Middle frontal gyrus (tissue), 1 donor: ENCODE data around the gene PDSS2.
"Not testable (repeated sequence)": the region's sequence is repeated elsewhere in the genome, so short reads cannot be mapped to it uniquely, and the experiment has no call there.

Source experiments
- DNase-seq: peaks from one replicate; pipeline ENCODE4 v3.0.0-alpha.2; 2015; ENCODE audit warnings: low spot score; ENCODE audit errors: extremely low spot score

PDSS2 gene

DNA sequence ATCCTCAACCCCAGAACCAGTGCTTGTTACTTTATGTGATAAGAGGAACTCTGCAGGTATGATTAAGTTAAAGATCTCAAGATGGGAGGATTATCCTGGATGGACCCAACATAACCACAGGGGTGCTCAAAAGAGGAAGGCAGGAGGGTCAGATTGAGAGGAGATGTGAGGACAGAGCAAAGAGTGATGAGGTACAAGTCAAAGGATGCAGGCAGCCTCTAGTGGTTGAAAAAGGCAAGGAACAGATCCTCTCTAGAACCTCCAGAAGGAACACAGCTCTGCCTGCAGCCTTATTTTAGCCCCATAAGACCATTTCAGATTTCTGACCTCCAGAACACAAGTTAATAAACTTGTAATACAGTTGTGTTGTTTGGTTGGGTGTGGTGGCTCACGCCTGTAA is 41.2 kb downstream of the PDSS2 start:
- no peak for DNase-seq

DNA sequence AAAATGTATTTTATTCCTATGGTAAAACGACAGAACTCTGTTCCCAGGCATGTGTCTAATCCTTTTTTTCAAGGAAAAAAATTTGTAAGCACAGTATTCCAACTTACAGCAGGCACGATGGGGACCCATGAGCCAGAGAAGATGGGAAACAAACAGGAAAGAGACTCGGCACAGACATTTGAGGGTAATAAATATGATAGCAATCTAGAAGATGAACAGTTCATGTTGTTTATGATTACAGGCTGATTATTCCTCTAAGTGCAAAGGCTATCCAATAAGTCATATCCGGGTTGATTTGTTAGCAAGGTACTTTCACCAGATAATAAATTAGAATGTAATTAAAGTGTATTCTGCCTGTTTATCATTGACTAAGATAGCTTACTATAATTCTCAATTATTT is 43.2 kb downstream of the PDSS2 start:
- no peak for DNase-seq

DNA sequence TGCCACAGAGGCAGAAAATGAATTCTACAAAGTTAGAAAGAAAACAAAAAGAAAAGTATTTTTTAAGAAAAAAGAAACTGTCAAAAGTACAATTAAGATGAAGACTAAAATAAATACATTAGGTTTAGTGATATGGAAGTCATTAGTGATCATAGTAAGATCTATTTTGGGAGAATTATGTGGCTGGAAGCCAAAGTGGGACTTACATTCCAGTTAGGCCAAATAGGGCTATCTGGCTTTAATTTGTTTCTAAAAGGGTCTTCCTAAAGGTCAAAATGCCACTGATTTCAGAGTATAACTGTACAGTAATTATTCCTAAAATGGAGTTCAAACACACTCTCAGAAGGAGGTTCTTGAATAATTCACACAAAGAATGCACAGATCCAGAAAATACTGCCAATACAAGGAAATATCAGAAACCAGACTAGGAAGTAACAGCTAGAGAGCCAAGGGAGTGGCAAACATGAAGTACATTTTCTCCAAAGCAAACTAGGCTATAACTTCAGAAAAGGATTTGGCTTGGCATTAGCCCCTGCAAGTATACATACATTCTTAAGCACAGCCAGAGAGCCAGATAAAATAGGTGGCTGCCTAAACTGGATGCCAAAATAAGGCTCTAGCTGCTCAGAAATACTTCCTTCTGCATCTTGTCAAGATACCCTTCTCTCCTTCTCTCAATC is 45.3 kb downstream of the PDSS2 start:
- DNase-seq: no peak

DNA sequence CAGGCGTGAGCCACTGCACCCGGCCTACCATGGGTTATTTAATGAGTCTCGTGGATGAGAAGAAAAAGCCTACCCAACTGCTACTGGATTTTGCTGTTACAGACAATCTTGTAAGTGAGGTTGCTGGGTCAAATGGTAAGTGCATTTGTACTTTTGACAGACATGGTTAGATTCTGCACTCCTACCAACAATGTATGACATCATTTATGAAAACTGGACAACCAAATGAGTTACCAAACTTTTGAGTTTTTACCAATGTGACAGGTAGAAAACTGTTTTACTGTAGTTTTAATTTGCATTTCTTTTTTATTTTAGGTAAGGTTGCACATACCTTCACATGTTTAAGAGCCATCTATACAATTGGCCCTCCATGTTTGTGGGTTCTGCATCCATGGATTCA is 48.2 kb downstream of the PDSS2 start:
- no peak for DNase-seq

DNA sequence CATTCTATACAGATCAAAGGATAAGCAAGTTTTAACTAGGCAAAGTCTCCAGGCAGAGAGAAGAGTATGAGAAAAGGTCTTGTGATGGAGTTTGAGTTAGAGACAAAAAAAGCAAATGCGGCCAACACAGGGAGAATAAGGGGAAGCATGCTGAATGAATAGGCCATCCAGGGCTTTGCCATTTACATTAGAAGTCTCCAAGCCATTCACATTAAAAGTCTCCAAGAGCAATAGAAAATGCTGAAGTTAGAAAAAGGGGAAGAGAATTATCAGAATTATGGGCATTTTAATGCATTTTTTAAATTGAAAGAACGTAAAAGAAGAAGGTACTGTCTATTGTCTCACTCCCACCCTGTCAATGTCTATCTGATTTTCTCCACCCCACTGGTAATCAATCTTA is 49.4 kb downstream of the PDSS2 start:
- DNase-seq: no peak

DNA sequence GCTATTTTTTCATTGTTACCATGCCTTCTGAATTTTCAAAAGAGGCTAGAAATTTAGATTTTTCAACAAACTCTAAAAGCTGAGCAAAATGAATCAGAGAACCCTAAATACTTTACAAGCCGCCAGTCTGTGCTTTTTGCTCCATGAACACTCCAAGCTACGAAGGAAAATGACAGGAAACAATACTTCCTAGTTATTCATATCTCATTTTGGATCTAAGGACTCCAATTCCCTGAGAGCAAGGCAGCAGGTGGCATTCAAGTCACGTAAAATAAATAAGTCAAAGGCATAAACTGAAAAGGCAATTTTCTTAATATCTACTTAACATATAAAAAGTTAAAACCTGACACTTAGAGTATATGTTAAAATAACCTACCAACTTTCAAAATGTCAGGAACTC is 50.6 kb downstream of the PDSS2 start:
- DNase-seq: no peak

DNA sequence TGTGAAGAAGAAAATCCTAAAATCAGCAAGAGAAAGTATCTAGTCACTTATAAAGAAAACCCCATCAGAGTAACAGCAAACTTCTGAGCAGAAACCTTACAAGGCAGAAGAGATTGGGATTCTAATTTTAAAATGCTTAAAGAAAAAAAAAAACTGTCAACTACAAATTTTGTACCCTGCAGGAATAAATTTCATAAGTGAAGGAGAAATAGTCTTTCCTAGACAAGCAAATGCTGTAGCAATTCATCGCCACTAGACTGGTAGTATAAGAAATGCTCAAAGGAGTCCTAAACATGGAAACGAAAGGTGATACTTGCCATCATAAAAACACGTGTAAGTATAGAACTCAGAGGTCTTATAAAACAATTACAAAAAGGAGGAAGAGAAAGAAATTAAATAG is 54.4 kb downstream of the PDSS2 start:
- DNase-seq: no peak

DNA sequence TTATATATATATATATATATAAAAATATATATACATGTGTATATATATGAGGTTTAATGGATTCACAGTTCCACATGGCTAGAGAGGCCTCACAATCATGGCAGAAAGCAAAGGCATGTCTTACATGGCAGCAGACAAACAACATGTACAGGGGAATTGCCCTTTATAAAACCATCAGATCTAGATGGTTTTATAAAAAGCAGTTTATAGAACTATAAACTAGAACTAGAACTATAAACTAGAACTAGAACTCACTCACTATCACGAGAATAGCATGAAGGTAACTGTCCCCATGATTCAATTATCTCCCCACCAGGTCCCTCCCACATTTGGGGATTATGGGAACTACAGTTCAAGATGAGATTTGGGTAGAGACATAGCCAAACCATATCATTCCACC is 56.8 kb downstream of the PDSS2 start:
- no peak for DNase-seq

DNA sequence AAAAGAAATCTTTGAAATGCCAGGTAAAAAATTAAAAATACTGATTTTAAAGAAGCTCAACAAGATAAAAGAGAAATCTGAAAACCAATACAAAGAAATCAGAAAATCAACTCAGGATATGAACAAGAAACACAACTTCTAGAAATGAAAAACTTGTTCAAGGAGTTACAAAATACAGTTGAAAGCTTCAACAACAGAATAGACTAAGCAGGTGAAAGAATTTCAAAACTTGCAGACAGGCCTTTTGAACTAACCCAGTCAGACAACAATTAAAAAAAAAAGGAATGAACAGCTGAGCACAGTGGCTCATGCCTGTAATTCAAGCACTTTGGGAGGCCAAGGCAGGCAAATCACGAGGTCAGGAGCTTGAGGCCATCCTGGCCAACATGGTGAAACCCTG is 57.8 kb downstream of the PDSS2 start:
- DNase-seq: no peak

DNA sequence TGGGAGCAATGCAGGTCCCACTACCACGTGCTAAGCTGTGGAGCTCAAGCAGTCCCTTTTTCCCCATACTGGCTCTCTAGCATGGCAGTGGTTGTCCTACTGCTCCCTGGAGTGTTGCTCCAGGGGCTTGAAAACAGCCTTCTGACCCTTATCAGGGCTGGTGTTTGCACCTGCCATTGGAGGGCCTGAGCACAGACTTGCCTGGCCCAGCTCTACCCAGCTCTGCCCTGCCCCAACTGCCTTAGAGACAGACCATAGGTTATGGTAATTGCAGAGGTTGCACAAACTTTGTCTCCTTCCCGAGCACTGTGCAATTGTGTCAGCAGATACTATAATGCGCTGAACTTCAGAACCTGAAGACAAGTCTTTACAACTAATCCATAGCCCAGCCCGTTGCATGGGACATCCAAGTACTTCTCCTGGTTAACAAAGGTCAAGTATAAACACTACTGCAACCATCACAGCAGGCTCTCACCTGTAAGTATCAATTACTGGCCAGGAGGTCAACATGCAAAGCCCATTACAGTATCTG is 58.7 kb downstream of the PDSS2 start:
- no peak for DNase-seq

DNA sequence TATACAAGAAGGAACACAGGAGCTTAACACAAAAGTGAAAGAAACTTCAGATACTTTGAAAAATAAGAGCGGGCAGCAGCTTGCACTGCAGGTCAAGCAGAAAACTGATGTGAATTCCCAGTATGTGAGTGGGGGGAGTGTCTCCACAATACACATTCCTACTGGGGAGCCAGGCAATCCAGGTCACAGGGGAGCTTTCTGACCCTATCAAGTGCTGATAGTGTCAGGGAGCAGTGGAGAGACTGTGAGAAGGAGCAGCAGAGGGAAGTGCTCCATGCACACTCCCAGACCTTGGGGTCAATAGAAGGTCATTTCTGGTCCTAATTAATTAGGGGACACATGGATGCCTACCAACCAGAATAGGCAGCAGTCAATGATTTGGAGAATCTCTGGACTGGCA is 59.4 kb downstream of the PDSS2 start:
- no peak for DNase-seq

DNA sequence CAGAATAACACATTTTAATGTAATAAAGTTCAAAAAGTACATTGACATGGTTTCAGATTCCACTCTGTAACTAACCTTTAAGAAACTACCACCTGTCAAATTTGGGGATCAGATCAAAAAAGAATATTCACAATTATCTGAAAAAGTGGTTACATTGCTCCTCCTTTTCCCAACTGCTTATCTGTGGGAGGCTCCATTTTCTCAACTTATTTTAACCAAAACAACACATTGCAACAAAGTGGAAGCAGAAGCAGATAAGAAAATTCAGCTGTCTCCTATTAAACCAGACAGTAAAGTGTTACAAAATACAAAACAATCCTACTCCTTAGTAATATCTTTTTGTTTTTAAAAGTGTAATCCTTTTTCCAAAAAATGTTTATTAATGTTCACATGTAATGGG is 61.4 kb downstream of the PDSS2 start:
- no peak for DNase-seq

DNA sequence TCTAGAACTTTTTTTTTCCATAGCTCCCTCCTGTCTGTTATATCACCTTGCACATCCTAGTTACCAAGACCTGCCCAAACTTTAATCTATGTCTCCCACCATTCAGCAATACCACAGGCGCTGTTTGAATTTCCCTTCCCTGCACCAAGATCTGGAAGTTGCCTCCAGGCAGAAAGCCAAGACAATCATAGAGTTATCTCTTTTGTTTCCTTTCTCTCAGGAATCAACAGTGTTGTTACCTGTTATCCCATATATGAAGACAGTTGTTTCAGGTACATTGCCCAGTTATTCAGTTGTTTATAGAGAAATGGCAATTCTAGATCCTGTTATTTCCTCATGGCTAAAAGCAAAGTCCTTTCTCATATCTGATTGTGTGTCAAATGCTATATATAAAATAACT is 63.2 kb downstream of the PDSS2 start:
- no peak for DNase-seq

DNA sequence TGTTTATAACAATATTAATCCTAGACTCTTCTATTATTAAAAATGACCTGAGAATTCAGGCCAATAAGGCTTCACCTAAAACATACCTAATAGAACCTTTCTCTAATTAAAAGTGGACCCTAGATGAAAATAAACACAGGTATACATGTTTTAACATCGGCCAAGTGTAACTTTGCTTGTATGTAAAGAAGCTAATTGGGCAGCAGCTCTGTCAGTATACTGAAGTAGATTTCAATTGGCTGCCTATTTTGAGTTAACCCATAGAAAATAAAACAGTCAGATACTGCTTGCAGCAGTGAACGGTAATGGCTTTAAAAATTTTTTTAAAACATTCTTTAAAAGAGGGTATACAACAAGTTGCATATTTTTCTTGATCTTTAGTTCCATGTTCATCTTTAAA is 67.3 kb downstream of the PDSS2 start:
- DNase-seq: no peak

DNA sequence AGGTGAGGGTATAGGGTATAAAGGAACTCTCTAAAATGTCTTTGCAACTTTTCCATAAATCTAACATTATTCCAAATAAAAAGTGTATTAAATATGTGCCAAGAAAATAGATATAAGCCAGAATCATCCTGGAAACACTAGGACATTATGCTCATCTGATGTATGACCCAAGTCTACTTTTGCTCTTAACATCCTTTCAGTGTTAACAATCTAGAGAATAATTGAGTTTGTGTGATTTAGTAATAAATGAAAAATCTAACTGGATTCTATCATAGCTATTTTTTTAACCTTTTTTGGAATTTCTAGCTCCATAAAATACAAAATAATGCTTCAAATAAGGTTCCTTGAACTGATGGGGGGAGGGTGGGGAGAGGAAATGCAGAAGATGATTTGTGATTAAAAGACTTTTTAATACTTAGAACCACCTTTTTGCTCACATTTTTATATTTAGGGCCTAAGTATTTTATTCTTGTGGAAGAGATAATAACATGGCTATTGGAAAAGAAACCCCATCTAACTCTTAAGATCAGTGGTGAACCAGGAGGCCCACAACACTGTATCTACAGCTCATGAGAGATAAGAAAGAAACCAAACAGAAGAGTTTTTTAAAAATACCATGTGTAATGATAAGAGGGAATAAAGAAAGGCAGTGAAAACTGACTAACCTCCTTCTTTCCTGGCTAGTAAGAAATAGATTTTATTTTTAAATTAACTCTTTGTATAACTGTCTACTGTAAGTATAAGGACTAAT is 68.5 kb downstream of the PDSS2 start:
- no peak for DNase-seq

DNA sequence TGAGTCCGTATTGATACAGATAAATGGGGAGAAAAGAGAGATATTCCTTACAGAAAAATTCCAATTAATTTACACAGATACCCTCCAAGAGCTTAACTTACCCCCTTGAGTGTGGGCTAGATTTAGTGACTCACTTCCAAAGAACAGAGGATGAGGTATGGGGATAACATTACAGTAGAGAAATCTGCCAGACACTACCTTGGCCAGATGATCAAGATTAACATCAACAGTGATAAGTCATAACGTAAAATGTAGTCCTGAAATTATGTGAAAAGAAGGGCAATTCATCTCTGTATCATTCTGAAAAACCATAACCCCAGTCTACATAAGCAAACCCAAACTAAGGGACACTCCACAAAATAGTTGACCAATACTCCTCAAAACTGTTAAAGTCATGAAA is 69.3 kb downstream of the PDSS2 start:
- no peak for DNase-seq

DNA sequence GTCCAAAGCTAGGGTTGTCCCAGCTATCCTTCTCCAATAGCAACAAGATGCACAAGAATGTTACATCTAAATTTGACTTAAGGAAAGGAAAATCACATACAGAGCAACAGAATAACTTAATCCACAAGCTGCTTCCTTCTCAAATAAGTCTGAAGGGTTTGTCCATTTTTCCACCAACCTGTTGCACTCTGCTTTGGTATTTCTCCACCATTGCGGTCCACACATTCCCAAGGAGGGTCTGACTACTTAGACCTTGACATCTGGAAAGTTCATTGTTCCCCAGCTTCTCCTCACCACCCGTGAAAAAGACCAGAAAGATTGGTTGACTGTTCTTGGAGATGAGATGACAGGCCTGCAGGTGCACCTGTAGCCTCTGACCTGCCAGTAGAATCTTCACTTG is 72.5 kb downstream of the PDSS2 start:
- no peak for DNase-seq

DNA sequence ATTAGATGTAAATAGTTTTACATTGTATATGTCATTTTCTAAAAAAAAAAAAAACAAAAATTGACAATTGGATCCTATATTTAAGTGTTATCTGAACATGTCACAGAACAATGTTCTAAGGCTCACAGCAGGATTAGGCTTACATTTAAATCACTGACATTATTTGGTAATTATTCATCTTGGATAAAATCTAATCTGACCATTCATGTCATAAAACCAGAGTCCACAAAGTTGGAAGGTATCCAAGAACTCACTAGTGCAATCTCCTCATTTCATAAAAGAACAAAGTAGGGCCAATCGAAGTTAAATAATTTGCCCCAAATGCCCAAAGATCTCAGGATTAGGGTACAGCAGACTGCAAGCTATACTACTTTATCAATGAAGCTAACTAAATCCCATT is 73.0 kb downstream of the PDSS2 start:
- DNase-seq: no peak

DNA sequence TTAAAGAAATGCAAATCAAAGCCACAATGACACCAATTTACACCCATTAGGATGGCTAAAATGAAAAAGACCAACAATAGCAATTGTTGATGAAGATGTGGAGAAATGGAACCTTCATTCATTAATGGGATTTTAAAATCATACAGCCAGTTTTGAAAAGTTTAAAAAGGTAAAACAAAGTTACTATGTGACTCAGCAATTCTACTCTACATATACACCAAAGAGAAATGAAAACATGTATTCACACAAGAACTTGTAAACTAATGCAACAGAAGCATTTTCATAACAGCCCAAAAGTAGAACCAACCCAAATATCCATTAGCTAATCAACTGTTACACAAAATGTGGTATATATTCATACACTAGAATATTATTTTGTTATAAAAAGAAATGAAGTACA is 75.7 kb downstream of the PDSS2 start:
- no peak for DNase-seq

DNA sequence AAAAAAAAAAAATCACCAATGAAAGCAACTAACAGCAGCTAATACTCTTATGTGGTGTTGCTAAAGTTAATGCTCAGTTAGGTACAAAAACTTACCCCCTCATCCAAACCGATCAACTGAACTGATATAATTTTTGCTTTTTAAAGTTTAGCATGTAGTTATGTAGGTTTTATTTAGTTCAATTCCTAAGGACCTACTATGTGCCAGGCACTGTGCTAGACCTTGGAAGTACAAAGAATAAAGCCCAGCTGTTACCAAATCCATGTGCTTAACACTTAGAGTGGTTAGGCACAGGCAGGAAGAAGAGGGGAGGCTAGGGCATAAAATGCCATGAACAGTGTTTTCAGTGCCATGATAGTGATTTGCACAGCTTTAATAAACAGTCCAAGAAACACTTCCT is 85.1 kb downstream of the PDSS2 start:
- no peak for DNase-seq

DNA sequence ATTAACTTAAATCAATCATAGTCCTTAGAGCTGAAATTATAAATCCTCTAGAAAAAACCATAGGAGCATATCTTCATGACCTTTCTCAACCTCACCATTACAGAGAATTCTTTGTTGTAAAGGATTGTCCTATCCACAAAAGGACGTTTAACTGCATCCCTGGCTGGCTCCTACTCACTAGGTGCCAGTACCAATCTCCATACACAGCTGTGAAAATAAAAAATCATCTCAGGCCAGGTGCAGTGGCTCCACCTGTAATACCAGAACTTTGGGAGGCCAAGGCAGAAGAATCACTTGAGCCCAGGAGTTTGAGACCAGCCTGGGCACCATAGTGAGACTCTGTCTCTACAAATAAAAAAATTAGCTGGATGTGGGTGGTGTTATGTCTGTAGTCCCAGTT is 89.9 kb downstream of the PDSS2 start:
- DNase-seq: no peak

DNA sequence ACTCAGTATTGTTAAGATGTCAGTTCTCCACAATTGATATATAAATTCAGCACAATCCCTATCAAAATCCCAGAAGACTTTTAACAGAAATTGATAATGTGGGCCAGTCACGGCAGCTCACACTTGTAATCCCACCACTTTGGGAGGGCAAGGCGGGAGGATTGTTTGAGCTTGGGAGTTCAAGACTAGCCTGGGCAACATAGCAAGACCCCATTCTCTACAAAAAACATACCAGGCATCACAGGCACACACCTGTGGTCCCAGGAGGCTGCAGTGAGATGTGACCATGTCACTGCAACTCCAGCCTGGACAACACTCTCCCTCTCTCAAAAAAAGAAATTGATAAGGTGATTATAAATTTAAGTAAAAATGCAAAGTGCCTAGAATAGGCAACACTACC is 90.9 kb downstream of the PDSS2 start:
- DNase-seq: no peak

DNA sequence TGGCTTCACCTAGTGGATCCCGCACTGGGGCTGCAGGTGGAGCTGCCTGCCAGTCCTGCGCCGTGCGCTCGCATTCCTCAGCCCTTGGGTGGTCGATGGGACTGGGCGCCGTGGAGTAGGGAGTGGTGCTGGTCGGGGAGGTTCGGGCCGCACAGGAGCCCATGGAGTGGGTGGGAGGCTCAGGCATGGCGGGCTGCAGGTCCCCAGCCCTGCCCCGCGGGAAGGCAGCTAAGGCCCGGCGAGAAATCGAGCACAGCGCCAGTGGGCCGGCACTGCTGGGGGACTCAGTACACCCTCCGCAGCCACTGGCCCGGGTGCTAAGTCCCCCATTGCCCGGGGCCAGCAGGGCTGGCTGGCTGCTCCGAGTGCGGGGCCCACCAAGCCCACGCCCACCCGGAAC is 95.2 kb downstream of the PDSS2 start:
- not testable (repeated sequence) for DNase-seq
